GM20431 (cell line): ENCODE measurements around the gene IL13RA1.
"Not testable (repeated sequence)": the region's sequence is repeated elsewhere in the genome, so short reads cannot be mapped to it uniquely, and the experiment has no call there.

ENCODE experiments used
- in situ Hi-C: fragments of 300-500 bp; cut with MseI, MboI; formaldehyde crosslinking; loops from one replicate; pipeline ENCODE4 v1.15.0; 2020; ENCODE audit warnings: low sequenced_read_pairs; ENCODE audit not compliant: unreplicated experiment

Gene IL13RA1

DNA sequence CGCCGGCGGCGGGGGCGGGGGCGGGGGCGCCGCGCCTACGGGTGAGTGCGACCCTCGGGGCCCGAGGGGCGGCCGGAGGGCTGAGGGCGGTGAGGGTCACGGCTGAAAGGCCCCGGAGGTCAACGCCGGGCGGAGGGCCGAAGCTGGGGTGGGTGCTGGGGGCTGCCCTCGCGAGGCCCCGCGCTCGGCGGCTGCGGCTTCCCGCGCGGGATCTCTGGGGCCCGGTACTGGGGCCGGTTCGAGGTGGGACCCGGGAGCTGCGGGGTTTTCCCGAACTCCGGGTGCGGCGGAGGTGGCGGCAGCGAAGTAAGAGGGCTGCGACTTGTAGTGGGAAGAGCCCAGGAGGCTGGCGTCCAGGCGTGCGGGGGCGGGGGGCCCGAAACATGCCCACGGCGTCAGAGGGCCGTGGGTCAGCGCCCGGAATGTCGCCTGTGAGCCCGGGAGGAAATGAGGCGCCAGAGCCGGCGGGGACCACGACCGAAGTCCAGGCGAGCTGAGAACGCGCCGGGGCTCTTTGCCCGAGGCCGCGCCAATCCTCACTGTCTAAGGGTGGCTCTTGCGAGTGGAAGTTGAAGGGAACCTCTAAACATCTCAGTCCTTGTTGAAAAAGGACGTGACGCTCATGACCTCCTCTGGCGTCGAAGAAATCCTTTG is 407 bp downstream of the IL13RA1 start:
- in situ Hi-C loops: no loop called here

DNA sequence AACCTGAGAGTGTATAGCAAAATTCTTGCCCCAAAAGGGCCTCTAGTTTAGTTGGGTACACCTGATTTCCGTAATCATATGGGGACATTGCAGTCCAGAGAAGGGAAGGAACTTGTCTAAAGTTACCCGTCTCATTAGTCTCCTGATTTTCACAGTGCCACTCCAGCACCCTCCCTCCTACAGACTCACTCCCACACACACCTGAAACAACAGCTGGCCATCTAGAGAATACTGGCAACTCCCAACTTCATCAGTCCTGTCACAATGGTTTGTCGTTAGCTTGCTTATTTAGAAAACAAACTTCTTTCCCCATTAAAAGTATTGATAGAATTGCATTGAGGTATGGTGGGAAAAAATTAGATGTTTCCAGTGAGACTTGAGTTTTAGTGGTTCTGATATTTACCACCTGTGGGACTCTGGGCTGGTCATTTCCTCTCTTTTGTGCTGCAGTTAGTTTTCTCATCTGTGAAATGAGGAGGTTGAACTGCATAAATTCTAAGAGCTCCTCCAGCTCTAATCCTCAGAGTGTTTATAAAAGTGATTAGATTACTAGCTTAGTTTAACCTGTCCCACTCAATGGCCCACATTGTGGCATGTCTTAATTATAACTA is 1.7 kb downstream of the IL13RA1 start:
- in situ Hi-C loops: no loop called here

DNA sequence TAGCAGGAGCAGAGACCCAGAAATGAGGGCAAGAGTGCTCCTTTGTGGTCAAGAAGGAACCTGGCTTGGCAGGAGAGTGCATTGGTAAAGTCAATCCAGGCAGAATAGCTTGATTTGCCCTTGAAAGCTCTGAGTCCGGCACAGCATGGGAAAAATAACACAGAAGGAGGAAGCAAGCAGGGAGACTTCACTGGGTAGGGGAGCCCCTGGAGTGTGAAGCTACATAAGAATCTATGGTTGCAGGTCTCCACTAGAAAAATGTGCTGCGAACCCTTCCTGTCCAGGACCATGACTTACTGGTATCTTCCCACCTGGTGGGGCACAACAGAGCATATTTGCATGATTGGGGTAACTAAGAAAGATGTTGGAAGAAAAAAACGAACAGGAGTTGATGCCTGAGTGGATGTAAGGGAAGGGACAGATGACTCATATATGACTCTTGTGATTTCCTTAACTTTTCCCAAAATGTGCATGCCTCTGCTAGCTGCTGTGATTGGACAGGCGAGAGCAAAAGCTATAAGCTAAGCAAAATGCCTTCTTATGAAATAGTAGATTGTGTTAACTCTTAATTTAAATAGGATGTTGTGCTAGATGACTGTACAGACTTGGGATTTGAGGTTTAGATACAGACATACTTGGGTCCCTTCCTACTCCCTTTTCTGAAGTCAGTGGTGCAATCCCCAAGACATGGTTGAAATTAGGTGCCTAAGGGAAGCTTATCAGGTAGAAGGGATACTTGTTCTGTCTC is 3.3 kb downstream of the IL13RA1 start:
- in situ Hi-C loops: no loop called here

DNA sequence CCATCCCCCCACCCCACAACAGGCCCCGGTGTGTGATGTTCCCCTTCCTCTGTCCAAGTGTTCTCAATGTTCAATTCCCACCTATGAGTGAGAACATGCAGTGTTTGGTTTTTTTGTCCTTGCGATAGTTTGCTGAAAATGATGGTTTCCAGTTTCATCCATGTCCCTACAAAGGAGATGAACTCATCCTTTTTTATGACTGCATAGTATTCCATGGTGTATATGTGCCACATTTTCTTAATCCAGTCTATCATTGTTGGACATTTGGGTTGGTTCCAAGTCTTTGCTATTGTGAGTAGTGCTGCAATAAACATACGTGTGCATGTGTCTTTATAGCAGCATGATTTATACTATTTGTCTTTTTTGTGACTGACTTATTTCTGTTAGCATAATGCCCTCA is 5.1 kb downstream of the IL13RA1 start:
- in situ Hi-C loops: not testable (repeated sequence)

DNA sequence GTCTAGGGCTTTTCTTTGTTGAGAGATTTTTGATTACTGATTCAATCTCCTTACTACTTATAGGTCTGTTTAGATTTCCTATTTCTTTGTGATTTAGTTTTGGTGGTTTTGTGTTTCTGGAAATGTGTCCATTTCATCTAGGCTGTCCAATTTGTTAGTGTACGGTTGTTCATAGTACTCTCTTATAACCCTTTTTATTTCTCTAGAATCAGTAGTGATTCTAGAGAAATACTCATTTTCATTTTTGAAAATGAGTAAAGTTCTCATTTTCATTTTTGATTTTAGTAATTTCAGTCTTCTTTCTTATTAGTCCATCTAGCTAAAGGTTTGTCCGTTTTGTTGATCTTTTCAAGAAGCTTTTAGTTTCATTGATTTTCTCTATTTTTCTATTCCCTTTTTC is 7.5 kb downstream of the IL13RA1 start:
- in situ Hi-C loops: no loop called here

DNA sequence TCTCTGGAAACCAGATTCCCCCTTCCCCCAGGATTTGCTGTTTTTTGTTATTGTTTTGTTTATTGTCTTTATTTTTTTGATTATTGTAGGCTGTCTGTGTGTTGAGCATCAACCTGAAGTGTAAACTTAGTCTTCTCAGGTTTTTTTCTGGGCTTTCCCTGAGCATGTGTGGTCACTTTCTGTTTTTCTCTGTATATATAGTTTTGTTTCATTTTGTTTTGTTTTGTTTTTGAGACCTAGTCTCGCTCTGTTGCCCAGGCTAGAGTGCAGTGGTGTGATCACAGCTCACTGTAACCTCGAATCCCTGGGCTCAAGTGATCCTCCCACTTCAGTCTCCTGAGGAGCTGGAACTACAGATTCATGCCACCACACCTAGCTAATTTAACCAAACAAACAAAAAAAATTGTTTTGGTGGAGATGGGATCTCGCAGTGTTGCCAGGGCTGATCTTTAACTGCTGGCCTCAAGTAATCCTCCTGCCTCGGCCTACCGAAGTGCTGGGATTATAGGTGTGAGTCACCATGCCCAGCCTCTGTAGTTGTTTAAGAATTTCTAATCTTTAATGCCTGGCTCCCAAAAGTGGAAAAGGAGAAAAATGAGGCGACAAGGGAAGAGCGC is 9.1 kb downstream of the IL13RA1 start:
- in situ Hi-C loops: no loop called here

DNA sequence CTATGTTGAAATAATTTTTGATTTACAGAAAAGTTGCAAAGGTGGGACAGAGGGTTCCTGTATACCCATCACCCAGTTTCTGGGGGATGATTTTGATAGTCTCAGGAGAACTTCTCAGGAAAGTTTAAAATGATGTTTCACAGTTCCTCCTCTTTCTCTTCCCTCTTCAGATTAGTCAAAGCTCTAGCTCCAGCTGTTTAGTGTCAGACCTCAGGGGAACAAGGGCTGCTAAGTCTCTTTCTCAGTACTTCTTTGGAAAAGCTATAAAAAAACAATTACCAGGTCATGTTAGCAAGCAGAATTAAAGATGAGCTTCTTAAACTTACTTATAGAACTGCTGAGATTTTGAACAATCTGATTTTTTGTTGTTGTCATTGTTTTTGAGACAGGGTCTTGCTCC is 12.2 kb downstream of the IL13RA1 start:
- in situ Hi-C loops: no loop called here

DNA sequence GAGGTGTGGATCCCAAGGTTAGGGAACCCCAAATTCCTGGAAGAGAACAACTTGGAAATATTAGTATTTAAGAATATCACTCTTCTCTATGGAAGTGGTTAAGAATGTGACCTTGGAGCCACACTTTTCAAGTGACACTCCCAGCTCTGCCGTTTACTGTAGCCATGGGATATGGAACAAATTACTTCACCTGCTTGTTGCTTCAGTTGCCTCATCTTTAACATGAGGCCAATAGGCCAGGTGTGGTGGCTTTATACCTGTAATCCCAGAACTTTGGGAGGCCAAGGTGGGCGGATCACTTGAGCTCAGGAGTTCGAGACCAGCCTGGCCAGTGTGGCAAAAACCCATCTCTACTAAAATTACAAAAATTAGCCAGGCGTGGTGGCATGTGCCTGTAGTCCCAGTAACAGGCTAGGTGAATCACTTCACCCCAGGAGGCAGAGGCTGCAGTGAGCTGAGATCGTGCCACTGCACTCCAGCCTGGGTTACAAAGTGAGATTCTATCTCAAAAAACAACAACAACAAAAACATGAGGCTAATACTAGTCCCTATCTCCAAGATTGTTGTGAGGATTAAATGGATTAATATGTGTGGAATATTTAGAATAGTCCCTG is 13.0 kb downstream of the IL13RA1 start:
- in situ Hi-C loops: no loop called here

DNA sequence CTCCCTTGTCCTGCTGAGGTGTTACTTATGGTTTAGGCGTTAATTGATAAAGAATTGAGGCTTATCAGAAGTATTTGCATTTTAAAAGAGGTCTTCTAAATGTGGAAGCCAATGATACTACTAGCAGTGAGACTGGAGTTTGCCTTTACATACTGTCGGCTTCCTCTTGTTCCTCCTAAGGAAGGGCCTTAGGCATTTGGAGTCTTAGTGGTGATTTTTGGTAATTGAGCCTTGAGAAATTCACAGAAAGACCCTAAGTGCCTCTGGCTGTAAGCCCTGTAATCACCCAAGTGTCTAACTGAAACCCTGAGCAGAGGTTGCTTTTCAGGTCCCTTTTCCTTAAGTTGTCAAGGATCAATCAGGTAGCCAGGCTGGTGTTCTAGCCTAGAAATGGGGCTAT is 14.8 kb downstream of the IL13RA1 start:
- in situ Hi-C loops: no loop called here

DNA sequence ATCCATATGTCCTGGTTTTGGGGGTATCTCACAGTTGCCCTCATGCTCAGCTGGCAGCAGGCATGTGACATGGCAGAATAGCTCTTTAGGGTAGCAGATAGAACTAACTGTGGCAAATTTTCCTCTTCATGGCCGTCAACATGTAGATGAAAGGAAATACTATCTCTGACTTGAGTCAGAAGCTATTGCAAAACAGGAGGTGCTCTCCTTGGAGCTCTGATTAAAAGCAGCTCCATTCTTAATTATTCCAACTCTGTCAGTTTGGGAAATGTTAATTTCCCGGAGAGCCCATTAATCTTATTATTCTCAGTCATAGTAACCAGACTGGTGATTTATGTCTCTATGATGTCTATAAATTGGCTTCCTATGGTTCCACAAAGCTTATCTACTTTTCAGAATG is 18.2 kb downstream of the IL13RA1 start:
- in situ Hi-C loops: no loop called here

DNA sequence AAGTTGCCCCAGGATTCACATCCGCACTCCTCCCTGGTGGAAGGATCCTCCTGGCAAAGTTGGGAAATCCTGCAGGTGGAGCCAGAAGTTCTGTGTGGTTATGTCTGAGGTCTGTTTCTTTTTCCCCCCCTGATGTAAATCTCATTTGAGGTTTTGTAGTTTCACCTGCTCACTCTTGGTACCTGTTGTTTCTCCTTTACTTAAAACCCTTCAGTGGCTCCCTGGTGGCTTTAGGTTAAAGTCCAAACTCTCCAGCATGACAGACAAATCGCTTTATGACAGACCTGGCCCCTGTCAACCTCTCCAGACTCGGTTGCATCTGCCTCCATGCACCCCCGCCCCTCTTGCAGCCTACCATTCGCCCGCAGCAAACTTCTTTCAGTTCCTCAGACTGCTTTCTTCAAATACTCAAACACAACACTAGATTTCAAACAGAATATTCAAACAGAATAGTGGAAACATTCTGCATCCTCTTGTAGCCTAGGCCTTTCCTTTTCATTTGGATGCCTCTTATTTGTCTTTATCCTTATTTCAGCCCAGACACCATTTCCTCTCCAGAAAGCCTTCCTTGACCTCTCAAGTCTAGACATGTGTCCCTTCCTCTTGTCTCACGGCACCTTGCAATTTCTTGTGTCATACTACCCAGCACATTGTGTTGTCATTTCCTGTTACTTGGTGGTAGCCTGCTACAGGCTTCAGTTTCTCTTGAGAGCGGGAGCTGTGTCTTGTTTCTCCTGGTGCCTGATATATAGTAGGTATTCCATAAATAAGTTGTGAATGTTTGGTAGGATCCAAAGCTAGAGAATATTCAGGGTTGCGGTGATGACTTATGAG is 24.8 kb downstream of the IL13RA1 start:
- in situ Hi-C loops: no loop called here

DNA sequence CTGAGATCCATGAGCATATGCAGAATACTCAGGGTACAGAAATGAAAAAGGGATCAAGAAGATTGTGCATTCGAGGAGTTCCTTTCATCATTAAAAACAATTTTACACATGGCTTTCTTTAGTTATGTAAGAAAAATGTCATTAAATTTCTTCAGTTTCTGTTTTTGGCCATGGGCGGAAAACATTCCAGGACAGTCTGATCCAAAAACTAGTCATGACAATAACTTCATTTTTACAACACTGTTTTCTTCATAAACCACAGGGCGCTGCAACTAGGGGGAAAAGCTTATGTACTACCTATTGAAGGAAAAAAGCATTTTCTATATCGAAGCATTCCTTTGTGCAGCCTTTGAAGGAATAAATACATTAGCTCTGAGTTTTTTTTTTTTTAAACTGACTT is 28.2 kb downstream of the IL13RA1 start:
- in situ Hi-C loops: no loop called here

DNA sequence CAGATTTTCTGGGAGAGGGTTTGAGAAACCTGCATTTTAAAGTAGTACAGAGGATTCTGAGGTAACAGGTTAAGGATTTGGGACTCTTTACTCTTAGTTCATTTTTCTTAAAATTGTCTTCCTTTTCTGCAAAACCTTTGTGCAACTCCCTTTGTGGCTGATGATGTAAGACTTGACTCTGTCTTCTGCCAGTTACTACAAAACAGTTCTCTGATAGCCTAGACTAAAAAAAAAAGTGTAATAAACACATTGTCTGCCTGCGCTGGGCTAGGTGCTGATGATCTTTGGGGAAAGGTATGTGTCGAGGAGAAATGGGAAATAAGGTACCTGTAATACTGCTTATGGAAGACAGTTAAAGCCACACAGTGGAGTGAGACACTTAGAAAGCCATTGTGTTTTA is 28.7 kb downstream of the IL13RA1 start:
- in situ Hi-C loops: no loop called here

DNA sequence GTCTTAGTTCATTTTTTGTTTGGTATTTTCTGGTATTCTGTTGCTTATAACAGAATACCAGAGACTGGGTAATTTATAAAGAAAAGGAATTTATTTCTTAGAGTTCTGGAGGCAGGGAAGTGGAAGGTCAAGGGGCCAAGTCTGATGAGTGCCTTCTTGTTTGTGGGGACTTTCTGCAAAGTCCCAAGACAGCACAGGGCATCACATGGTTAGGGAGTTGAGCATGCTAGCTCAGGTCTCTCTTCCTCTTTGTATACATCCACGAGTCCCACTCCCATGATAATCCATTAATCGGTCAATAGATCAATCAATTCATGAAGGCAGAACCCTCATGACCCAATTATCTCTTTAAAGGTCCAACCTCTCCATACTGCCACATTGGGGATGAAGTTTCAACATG is 31.1 kb downstream of the IL13RA1 start:
- in situ Hi-C loops: no loop called here

DNA sequence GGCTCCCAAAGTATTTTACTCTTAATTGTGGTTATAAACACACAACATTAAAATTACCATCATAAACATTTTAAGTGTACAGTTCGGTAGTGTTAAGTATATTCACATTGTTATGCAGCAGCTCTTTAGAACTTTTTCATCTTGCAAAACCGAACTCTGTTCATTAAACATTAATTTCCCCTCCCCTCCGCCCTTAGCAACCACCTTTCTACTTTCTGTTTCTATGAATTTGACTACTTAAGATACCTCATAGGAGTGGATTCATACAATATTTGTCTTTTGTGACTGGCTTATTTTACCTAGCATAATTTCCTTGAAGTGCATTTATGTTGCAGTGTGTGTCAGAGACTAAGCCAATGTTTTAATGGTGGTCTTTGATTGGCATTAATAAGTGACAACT is 32.6 kb downstream of the IL13RA1 start:
- in situ Hi-C loops: no loop called here

DNA sequence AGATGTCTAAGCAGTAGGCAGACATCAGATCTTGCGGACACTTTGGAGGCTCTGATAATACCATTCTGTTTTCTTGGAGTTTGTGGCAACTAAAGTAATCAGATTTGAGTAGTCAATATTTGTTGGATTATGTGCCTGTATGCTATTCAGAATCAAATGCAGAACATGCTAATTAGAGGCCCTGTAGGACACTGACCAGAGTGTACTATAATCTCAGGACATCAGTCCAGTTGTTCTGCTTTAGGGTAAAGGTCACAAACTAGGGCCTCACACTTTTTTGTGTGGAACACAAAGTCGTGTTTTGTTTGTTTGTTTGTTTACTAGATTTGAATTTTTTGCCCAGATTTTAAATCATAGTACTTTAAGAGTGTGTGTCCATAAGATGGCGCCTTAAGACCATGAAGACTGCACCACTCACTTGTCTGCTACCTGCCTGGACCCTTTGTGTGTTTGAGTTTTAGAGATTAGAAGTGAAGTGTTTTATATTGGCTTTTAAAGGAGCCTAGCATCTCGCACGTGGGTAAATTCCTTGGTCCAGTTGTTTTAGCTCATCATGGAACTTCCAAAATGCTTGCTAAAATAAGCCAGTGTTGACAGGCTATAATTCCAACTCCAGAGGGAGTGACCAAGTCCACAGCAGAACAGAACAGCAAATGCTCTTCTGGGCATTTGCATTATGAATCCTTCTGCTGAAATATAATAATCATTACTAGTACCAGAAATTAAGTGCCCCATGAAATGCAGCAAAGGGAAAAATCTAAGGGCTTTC is 34.7 kb downstream of the IL13RA1 start:
- in situ Hi-C loops: no loop called here

DNA sequence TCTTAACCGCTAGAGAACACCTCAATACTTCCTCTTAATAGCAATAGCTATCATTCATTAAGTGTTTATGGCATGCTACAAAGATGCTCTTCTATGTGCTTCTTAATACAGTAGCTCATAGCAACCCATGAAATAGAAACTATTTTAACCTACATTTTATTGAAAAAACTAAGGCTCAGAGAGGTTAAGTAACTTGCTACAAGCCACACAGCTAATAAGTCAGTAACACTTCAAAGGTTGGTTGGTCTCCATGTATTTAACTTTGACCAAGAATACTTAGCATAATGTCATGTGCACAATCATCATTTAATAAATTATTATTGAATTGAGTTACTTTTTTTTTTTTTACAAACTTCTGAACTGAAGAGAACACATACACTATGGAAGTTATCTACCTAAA is 36.1 kb downstream of the IL13RA1 start:
- in situ Hi-C loops: no loop called here

DNA sequence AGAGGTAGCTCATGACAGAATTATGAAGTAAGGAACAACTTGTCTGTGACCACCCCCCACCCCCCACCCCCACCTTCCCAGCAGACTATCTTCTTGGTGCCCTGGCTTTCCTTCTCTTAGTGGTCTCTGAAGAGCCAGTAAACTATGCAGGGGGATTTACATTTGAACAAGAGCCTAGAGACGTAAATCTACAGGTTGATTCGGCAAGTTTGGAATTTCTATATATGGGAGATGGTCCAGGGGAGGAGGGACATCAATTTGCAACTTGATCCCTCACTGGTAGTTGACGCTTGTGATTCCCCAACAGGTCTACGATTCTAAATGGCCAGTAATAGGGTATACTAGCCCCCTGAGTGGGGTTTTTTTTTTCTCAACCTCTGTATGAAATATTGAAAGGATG is 36.7 kb downstream of the IL13RA1 start:
- in situ Hi-C loops: no loop called here

DNA sequence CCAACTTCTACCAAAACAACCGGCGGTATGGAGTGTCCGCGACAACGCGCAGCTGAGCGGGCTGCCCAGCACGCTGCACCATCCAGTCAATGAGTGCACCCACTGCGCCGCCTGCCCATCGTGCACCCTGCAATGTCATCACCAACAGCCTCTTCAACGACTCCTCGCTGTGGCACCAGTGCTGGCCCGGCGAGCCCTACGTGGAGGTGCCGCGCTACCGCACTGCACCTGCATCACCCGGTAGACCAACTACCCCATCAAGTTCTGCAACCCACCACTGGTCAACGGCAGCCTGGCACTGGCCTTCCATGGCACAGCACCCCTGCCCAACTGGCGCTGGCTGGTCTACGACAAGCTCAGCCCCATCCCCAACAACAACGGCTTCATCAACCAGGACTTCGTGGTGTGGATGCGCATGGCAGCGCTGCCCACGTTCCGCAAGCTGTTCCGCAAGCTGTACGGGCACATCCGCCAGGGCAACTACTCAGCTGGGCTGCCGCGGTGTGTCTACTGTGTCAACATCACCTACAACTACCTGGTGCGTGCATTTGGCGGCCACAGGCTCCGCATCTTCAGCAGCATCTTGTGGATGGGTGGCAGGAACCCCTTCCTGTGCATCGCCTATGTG is 42.8 kb downstream of the IL13RA1 start:
- in situ Hi-C loops: no loop called here
